ENCODE data around the gene DTNBP1. TPM values are rescaled to one million over a fixed set of nuclear protein-coding genes. Genes with fewer than 3 reads are reported as not detected.

DTNBP1 gene
- total and polyA plus RNA-seq, 2 of the 13 experiments (the other 11 are each of a cell fraction or from before 2014, with no cell fraction given): 6.6 to 19.1 TPM

GRCh38 chr6:15691250-15691869 is 28.5 kb upstream of the DTNBP1 start (continued):
- no peak for TF ChIP-seq RNF219 (CRISPR knock-in tag; IDR thresholded peaks at IDR 0.05)
- TF ChIP-seq ZNF331 (CRISPR knock-in tag; IDR thresholded peaks at IDR 0.05): peak; percentile 70; the same call in 1 of the 2 replicates
- peak; percentile 98 for TF ChIP-seq RAD21 (CRISPR knock-in tag; IDR thresholded peaks at IDR 0.05)
- TF ChIP-seq ZNF280D (CRISPR knock-in tag; IDR thresholded peaks at IDR 0.05): 0 out of 2 replicates have a peak, but pooled peaks have one; percentile 37
- no peak for TF ChIP-seq HES4 (CRISPR knock-in tag; IDR thresholded peaks at IDR 0.05; ENCODE audit: borderline replicate concordance)
- 0 out of 2 replicates have a peak, but pooled peaks have one; percentile 47 for TF ChIP-seq HBP1 (CRISPR knock-in tag; IDR thresholded peaks at IDR 0.05; ENCODE audit: low read depth)
- TF ChIP-seq KLF9 (CRISPR knock-in tag; IDR thresholded peaks at IDR 0.05; ENCODE audit: low read depth): 0 out of 2 replicates have a peak, but pooled peaks have one; percentile 17

Data from HepG2 (cell line).